CD4-positive, alpha-beta T cell (primary cell): ENCODE measurements around the gene ACER2. TPM values are rescaled to one million over a fixed set of nuclear protein-coding genes. Genes with fewer than 3 reads are reported as not detected.

Experiments
- ATAC-seq: fragments of 200-7000 bp; cut with Tn5 transposase; one replicate; pipeline ENCODE4 v1.10.0; 2022; ENCODE audit warnings: mild to moderate bottlenecking; ENCODE audit not compliant: poor library complexity
- CTCF ChIA-PET: fragments of 350-600 bp; sonication (Branson Sonifier 250); formaldehyde crosslinking; loops from one replicate; lab custom pipeline; 2021; ENCODE audit warnings: antibody characterized with exemption, inconsistent platforms; lab: Charles Lee
- POLR2A ChIA-PET: fragments of 350-600 bp; sonication (Branson Sonifier 250); formaldehyde crosslinking; loops from one replicate; lab custom pipeline; 2021; ENCODE audit warnings: antibody characterized with exemption, inconsistent platforms; lab: Charles Lee
- DNase-seq, 14 experiments: peaks; one replicate each; pipeline ENCODE4 v3.0.0-alpha.2; 2013 to 2020; ENCODE audit warnings: mixed read lengths in 2 of 14
- H3K27ac ChIP-seq, 2 donors: one replicate each; pipeline versions ENCODE4 v1.5.1 to v1.7.0; 2013; ENCODE audit warnings: low read length in 2 of 2, low read depth in 1 of 2, mild to moderate bottlenecking in 1 of 2
- H3K27me3 ChIP-seq, 2 experiments: 1 replicate in 1 of 2; 2 replicates in 1 of 2; pipeline versions ENCODE4 v1.6.1 to v1.7.0; 2013; ENCODE audit warnings: low read length in 2 of 2, control low read depth in 1 of 2, mild to moderate bottlenecking in 1 of 2, moderate library complexity in 1 of 2; ENCODE audit not compliant: insufficient read depth in 2 of 2, control insufficient read depth in 1 of 2
- H3K36me3 ChIP-seq: one replicate; pipeline ENCODE4 v1.6.1; 2013; ENCODE audit warnings: low read length, control low read depth; ENCODE audit not compliant: insufficient read depth
- H3K4me1 ChIP-seq: one replicate; pipeline ENCODE4 v1.6.1; 2013; ENCODE audit warnings: low read length, control low read depth; ENCODE audit not compliant: insufficient read depth
- H3K4me3 ChIP-seq: one replicate; pipeline ENCODE4 v1.5.1; 2013; ENCODE audit warnings: mild to moderate bottlenecking, low read length, moderate library complexity
- H3K9me3 ChIP-seq, 2 experiments: 1 replicate in 1 of 2; 2 replicates in 1 of 2; pipeline versions ENCODE4 v1.6.1 to v1.7.0; 2013; ENCODE audit warnings: low read length in 2 of 2, mild to moderate bottlenecking in 2 of 2, control low read depth in 1 of 2, moderate library complexity in 1 of 2; ENCODE audit not compliant: control insufficient read depth in 1 of 2, insufficient read depth in 1 of 2
- H3K27ac Mint-ChIP-seq: one replicate; pipeline ENCODE4 v1.8.0; 2020; ENCODE audit warnings: mixed read lengths
- H3K27me3 Mint-ChIP-seq: one replicate; pipeline ENCODE4 v1.8.0; 2021; ENCODE audit warnings: mixed read lengths
- H3K36me3 Mint-ChIP-seq: one replicate; pipeline ENCODE4 v1.8.0; 2021; ENCODE audit warnings: low read depth, mixed read lengths
- H3K4me1 Mint-ChIP-seq: one replicate; pipeline ENCODE4 v1.8.0; 2021; ENCODE audit warnings: low read depth, mixed read lengths
- H3K4me3 Mint-ChIP-seq: one replicate; pipeline ENCODE4 v1.8.0; 2020; ENCODE audit warnings: mild to moderate bottlenecking, mixed read lengths
- H3K9me3 Mint-ChIP-seq: one replicate; pipeline ENCODE4 v1.8.0; 2020; ENCODE audit warnings: mixed read lengths
- intact Hi-C, 2 experiments: fragments of 100-400 bp; cut with DNase I in 1 of 2; cut with micrococcal nuclease in 1 of 2; formaldehyde crosslinking; loops; one replicate each; pipeline versions ENCODE4 v1.15.1 to v1.9.0; 2023 to 2025; cut with DNase I, micrococcal nuclease
- total RNA-seq, 174 experiments: library from RNA in 2 of 174; stranded (reverse) in 2 of 174; gene quantifications; one replicate each; pipeline ENCODE4 v1.2.3 and lab custom pipeline; 2021 to 2026
- TF ChIP-seq, protein P1 (sequence below): fragments of 200-600 bp; IDR thresholded peaks from one replicate; pipeline ENCODE4 v1.8.0; 2022; ENCODE audit warnings: antibody characterized with exemption, mild to moderate bottlenecking

ACER2 gene
- total RNA-seq, 2 experiments from 2014 or later = 1.2 to 1.4 TPM

GRCh38 chr9:19469271-19469670 lies 60.5 kb downstream of the ACER2 start:
- no peaks in the 10 kb centered on the region for H3K36me3 ChIP-seq
- ChIA-PET POLR2A (no interaction called here), CTCF (no interaction called here)
- ATAC-seq (no peak), DNase-seq (no peak)
- peaks cover 18% of the 10 kb centered on the region for H3K4me1 ChIP-seq
- H3K36me3 Mint-ChIP-seq = no peaks in the 10 kb centered on the region
- no peak overlapping the region for H3K27ac ChIP-seq
- TF ChIP-seq, protein P1, sequence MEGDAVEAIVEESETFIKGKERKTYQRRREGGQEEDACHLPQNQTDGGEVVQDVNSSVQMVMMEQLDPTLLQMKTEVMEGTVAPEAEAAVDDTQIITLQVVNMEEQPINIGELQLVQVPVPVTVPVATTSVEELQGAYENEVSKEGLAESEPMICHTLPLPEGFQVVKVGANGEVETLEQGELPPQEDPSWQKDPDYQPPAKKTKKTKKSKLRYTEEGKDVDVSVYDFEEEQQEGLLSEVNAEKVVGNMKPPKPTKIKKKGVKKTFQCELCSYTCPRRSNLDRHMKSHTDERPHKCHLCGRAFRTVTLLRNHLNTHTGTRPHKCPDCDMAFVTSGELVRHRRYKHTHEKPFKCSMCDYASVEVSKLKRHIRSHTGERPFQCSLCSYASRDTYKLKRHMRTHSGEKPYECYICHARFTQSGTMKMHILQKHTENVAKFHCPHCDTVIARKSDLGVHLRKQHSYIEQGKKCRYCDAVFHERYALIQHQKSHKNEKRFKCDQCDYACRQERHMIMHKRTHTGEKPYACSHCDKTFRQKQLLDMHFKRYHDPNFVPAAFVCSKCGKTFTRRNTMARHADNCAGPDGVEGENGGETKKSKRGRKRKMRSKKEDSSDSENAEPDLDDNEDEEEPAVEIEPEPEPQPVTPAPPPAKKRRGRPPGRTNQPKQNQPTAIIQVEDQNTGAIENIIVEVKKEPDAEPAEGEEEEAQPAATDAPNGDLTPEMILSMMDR = no peak
- peaks cover 8% of the 10 kb centered on the region for H3K27me3 Mint-ChIP-seq
- no peak overlapping the region for H3K4me3 Mint-ChIP-seq
- no peaks in the 10 kb centered on the region for H3K9me3 Mint-ChIP-seq
- peaks cover 12% of the 10 kb centered on the region for H3K4me1 Mint-ChIP-seq
- H3K27ac Mint-ChIP-seq = no peak overlapping the region
- intact Hi-C loops = loop anchor here in 1 of 2 experiments (10.0 kb wide), 1 partner anchor 1646 kb away; no protein-coding TSS in a partner anchor
- H3K4me3 ChIP-seq = no peak overlapping the region
- H3K9me3 ChIP-seq = no peaks in the 10 kb centered on the region
- no peaks in the 10 kb centered on the region for H3K27me3 ChIP-seq

DNA sequence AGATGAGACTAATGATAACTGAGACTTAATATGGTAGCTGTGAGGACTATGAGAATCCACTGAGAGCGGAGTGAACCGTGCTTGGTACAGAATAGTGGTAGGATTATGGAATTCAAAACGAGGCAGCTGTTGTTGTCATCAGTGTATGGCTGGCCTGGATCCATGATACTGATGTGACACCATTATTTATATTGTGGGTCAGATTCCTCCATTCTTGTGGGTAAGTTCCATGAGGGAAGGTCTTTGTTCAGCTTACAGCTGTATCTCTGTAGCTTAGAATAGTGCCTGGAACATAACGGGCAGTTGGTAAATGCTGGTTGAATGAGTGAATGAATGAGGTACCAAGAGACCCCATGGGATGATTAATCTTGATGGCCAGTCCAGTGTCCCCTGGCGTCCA lies 61.8 kb downstream of the ACER2 start:
- ChIA-PET CTCF (interaction anchor here (1.1 kb wide), 1 partner anchor 14 kb away, joined by 4 read pairs; no protein-coding TSS in a partner anchor), POLR2A (no interaction called here)
- Mint-ChIP-seq H3K4me3 (no peak overlapping the region), H3K27me3 (peaks cover 14% of the 10 kb centered on the region), H3K4me1 (peaks cover 12% of the 10 kb centered on the region), H3K36me3 (no peaks in the 10 kb centered on the region), H3K27ac (no peak overlapping the region), H3K9me3 (no peaks in the 10 kb centered on the region)
- TF ChIP-seq, protein P1 = no peak
- Histone ChIP-seq H3K4me3 (no peak overlapping the region), H3K27me3 (no peaks in the 10 kb centered on the region), H3K9me3 (no peaks in the 10 kb centered on the region), H3K27ac (no peak overlapping the region), H3K4me1 (peaks cover 10% of the 10 kb centered on the region), H3K36me3 (no peaks in the 10 kb centered on the region)
- ATAC-seq (no peak), DNase-seq (no peak)
- intact Hi-C loops = loop anchor here in 1 of 2 experiments (5.0 kb wide), 2 partner anchors 1472 to 1552 kb away; no protein-coding TSS in a partner anchor

DNA sequence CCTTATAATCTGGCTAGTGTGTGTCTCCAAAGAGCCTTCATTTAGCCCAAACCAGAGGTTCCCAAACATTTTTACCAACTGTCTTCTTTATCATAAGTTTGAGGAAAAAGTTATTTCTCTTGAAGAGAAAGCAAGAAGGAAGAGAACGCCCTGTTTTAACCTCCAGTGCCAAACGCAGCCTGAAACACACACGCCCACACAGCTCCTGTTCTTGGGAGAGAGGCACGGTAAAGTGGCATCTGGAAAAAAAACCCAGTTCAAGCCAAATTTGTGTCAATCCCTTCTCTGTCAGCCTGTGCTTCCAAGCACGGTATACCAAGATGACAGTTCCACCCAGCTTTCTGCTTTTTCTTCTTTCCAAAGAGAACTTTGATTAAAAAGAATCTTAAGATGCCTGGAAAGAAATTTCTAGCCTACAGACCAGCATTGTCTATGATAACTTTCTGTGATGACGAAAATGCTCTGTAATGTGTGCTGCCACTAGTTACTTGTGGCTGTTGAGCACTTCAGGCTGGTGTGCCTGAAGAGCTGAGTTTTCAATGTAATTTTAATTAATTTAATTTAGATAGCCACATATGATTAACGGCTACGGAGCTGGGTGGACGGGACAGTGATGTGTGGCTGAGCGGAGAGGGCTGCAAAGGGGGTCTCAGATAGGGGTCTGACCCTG lies 62.3 kb downstream of the ACER2 start:
- no peaks in the 10 kb centered on the region for H3K36me3 ChIP-seq
- H3K4me1 ChIP-seq = peaks cover 10% of the 10 kb centered on the region
- Mint-ChIP-seq H3K27me3 (peaks cover 14% of the 10 kb centered on the region), H3K36me3 (no peaks in the 10 kb centered on the region), H3K27ac (no peak overlapping the region), H3K9me3 (no peaks in the 10 kb centered on the region), H3K4me3 (no peak overlapping the region), H3K4me1 (peaks cover 12% of the 10 kb centered on the region)
- no peak for ATAC-seq
- ChIA-PET CTCF (interaction anchor here (1.1 kb wide), 1 partner anchor 14 kb away, joined by 4 read pairs; no protein-coding TSS in a partner anchor), POLR2A (no interaction called here)
- DNase-seq = no peak
- H3K9me3 ChIP-seq = no peaks in the 10 kb centered on the region
- intact Hi-C loops = loop anchor here in 1 of 2 experiments (5.0 kb wide), 2 partner anchors 1471 to 1551 kb away; no protein-coding TSS in a partner anchor
- H3K4me3 ChIP-seq = no peak overlapping the region
- no peaks in the 10 kb centered on the region for H3K27me3 ChIP-seq
- no peak overlapping the region for H3K27ac ChIP-seq
- TF ChIP-seq, protein P1 = no peak
